ENCODE data around the gene FTCDNL1.
A peak's percentile ranks its signal among the peaks of the same experiment; 100 is the strongest.

Gene FTCDNL1

GRCh38 chr2:199778655-199779054, 72.3 kb downstream of the FTCDNL1 start:
- DNase-seq, result no peak

- DNase-seq, result no peak
Observed at GRCh38 chr2:199777916-199778315, 73.1 kb downstream of the FTCDNL1 start.

GRCh38 chr2:199777315-199777714, 73.7 kb downstream of the FTCDNL1 start:
- no peak for DNase-seq

GRCh38 chr2:199775267-199775666, 75.7 kb downstream of the FTCDNL1 start:
- peak; percentile 23 for DNase-seq

GRCh38 chr2:199772035-199772976, 78.7 kb downstream of the FTCDNL1 start:
- no peak for DNase-seq

- no peak for DNase-seq
Observed at GRCh38 chr2:199770716-199771115, 80.3 kb downstream of the FTCDNL1 start.

GRCh38 chr2:199765646-199766045, 85.3 kb downstream of the FTCDNL1 start:
- DNase-seq, result no peak

- DNase-seq, result no peak
Observed at GRCh38 chr2:199764273-199764800, 86.7 kb downstream of the FTCDNL1 start.

- DNase-seq, result no peak
Observed at GRCh38 chr2:199762963-199763362, 88.0 kb downstream of the FTCDNL1 start.

GRCh38 chr2:199760574-199760973, 90.4 kb downstream of the FTCDNL1 start:
- peak; percentile 24 for DNase-seq

- DNase-seq, result peak; percentile 88
Observed at GRCh38 chr2:199757233-199757870, 93.6 kb downstream of the FTCDNL1 start.

- DNase-seq, result no peak
Observed at GRCh38 chr2:199756743-199757142, 94.2 kb downstream of the FTCDNL1 start.

- no peak for DNase-seq
Observed at GRCh38 chr2:199756211-199756610, 94.8 kb downstream of the FTCDNL1 start.

- no peak for DNase-seq
Observed at GRCh38 chr2:199754766-199755165, 96.2 kb downstream of the FTCDNL1 start.

GRCh38 chr2:199751492-199752120, 99.4 kb downstream of the FTCDNL1 start:
- no peak for DNase-seq

- no peak for DNase-seq
Observed at GRCh38 chr2:199749571-199749970, 101.4 kb downstream of the FTCDNL1 start.

GRCh38 chr2:199744724-199745123, 106.3 kb downstream of the FTCDNL1 start:
- DNase-seq, result peak; percentile 42

GRCh38 chr2:199744260-199744659, 106.7 kb downstream of the FTCDNL1 start:
- no peak for DNase-seq

- DNase-seq, result no peak
Observed at GRCh38 chr2:199743415-199744120, 107.4 kb downstream of the FTCDNL1 start.

- no peak for DNase-seq
Observed at GRCh38 chr2:199742884-199743283, 108.1 kb downstream of the FTCDNL1 start.

- no peak for DNase-seq
Observed at GRCh38 chr2:199740111-199740428, 110.9 kb downstream of the FTCDNL1 start.

GRCh38 chr2:199739413-199740110, 111.4 kb downstream of the FTCDNL1 start:
- DNase-seq, result peak; percentile 81
